Activated naive CD4-positive, alpha-beta T cell treated with anti-CD3 and anti-CD28 coated beads, Interleukin-2, amount 50 U/mL, for 16 hours (primary cell): ENCODE measurements around the gene PGM2.

Experiments used
- DNase-seq: peaks from one replicate; pipeline ENCODE4 v3.0.0-alpha.2; 2020

The PGM2 gene

DNA sequence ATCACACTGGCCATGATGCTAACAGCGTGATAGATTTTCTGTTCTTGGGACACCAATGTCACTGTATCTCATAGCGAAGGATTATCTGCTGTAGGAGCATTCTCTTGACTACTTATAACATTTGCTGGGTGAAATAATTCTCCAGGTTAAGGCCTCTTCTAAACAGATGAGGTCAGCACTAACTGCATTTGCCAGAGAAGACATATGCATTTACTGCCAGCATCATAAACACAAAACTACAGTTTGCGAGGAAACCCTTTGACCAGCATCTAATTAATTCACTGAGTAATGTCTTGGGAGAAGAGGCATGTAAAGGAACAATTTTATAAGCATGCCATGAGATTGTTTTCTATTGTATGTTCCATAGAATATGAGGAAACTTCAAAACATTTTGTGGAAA, 78.3 kb downstream of the PGM2 start:
- DNase-seq: no peak

DNA sequence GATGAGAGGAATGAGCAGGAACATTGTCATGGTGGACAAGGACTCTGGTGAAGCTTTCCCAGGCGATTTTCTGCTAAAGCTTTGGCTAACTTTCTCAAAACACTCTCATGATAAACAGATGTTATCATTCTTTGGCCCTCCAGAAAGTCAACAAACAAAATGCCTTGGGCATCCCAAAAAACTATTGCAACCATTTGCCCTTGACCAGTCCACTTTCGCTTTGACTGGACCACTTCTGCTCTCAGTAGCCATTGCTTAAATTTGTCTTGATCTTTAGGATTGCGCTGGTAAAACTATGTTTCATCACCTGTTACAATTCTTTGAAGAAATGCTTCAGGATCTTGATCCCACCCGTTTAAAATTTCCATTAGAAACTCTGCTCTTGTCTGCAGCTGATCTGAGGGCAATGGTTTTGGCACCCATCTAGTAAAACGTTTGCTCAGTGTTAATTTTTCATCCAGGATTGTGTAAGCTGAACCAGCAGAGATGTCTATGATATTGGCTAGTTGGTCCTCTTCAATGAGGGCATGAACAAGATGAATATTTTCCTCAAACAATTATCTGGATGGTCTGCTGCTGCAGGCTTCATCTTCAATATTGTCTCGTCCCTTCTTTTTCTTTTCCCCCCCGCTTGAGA, 79.2 kb downstream of the PGM2 start:
- no peak for DNase-seq

DNA sequence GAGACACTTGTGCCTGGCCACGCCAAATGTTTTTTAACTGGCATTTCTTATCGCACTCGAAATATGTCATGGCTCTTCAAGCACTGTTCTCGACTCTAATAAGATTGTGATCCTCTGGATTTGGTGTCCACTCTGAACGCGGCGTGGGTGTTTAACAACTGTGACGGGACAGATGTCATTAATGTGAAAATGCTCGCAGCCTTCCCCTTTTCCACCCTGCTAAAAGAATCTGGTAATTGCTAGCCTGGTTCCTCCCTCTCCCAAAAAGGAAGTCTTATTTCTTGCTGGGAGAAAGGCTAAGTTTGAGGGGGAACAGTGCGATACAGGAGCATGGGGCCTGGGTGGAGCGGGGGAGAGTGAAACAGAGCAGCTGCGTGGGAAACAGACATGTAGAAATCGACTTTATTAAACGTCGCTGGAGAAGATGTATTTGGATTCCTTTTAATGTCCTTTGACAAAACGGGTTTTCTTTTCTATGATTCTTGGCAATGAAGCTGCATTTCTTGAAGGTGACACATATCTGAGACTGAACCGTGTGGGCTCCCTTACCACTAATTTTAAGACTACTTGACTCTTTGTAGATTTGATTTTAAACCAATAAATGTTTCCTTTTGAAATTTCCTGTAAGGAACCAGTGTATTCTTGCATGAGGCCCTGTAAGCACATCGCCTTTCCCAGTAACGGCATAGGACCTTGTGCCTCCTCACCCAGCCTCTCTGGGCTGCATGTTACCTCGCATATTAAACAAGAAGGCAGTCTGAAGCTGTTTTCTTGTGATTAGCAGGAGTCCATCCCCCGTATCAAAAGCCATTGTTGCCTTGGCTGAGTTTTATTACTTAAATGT, 82.2 kb downstream of the PGM2 start:
- DNase-seq: no peak

DNA sequence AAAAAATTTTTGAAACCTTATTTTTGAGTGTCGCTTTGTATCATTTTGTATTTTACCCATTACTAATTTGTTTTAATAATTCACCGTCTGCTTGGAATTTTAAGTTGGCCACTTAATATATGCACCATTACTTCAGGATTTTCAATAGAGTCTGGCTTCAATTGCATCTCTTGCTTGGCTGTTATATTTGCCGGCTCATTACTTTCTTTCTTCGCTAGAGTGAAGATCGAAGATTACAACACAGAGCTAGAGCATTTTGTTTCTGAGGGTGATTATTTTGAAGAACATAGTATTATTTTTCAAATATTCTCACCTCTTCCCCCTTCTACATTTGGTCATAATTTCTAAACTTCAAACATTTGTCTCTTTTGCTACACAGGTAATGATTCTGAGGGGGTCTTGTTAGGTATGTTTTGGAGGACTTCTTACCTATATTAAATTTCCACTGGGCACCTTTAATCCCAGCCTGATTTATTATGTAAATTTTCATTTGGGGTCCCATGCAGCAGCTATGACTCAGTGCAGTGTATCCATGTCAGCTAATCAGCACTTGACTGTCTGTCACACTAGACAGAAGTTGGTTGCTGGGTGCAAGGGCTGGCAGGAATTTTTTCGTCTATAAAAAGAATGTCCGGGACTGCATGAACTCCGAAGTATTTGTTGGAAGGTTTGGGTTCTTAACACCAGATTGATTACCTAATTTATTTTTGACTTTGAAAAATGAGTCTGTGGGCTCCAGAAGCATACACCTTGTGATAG, 83.0 kb downstream of the PGM2 start:
- DNase-seq: no peak

DNA sequence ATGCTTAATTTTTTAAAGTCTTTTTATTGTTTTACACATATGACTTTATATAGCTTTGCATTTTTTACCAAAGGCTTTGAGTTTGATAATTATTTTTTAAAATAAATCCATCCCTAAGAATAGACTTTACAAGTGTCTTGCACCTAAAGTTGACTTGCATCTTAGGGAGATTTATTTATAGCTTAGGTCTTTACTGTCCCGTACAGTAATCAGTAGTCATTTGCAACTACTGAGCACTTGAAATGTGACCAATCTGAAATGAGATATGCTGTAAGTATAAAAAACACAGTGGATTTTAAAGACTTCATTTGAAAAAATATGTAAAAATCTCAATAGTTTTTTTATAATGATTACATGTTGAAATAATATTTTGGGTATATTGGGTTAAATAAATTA, 83.6 kb downstream of the PGM2 start:
- no peak for DNase-seq
